Ishikawa (cell line): ENCODE data around the gene PTPRU.

Source experiments
- CEBPB ChIP-seq: IDR thresholded peaks from 2 replicates; pipeline ENCODE4 v1.6.1; 2012
- CREB1 ChIP-seq: IDR thresholded peaks from 2 replicates; pipeline ENCODE4 v1.6.1; 2012; ENCODE audit warnings: low read depth
- EGR1 ChIP-seq: IDR thresholded peaks from 2 replicates; pipeline ENCODE4 v1.6.1; 2012
- EP300 ChIP-seq: IDR thresholded peaks from 2 replicates; pipeline ENCODE4 v1.6.1; 2012; ENCODE audit warnings: borderline replicate concordance
- FOXM1 ChIP-seq: IDR thresholded peaks from 2 replicates; pipeline ENCODE4 v1.6.1; 2012; ENCODE audit warnings: low read depth, borderline replicate concordance
- MAX ChIP-seq: IDR thresholded peaks from 2 replicates; pipeline ENCODE4 v1.6.1; 2012
- NFIC ChIP-seq: IDR thresholded peaks from 2 replicates; pipeline ENCODE4 v1.6.1; 2012
- RAD21 ChIP-seq: IDR thresholded peaks from 2 replicates; pipeline ENCODE4 v1.6.1; 2012; ENCODE audit warnings: low read depth
- REST ChIP-seq: IDR thresholded peaks from 2 replicates; pipeline ENCODE4 v1.6.1; 2012; ENCODE audit warnings: low read depth, mild to moderate bottlenecking
- TAF1 ChIP-seq: IDR thresholded peaks from 2 replicates; pipeline ENCODE4 v1.6.1; 2012; ENCODE audit warnings: low read depth, mild to moderate bottlenecking
- TCF12 ChIP-seq: IDR thresholded peaks from 2 replicates; pipeline ENCODE4 v1.6.1; 2012; ENCODE audit warnings: low read depth
- TEAD4 ChIP-seq: IDR thresholded peaks from 2 replicates; pipeline ENCODE4 v1.6.1; 2012
- USF1 ChIP-seq: IDR thresholded peaks from 2 replicates; pipeline ENCODE4 v1.6.1; 2012
- YY1 ChIP-seq: IDR thresholded peaks from 2 replicates; pipeline ENCODE4 v1.6.1; 2012; ENCODE audit warnings: low read depth
- ZBTB7A ChIP-seq: IDR thresholded peaks from 2 replicates; pipeline ENCODE4 v1.6.1; 2012; ENCODE audit warnings: low read depth

PTPRU gene

GRCh38 chr1:29218223-29218622 lies 18.1 kb upstream of the PTPRU start:
- TF ChIP-seq RAD21, result no peak

- TF ChIP-seq TEAD4 (no peak), ZBTB7A (no peak), FOXM1 (no peak), TAF1 (no peak), YY1 (no peak), MAX (no peak), TCF12 (no peak)
These were observed 15.0 kb upstream of the PTPRU start for GRCh38 chr1:29221296-29221695.

GRCh38 chr1:29222686-29223085 lies 13.6 kb upstream of the PTPRU start:
- TF ChIP-seq TCF12, result no peak
- TF ChIP-seq REST, result no peak
- no peak for TF ChIP-seq ZBTB7A
- TF ChIP-seq CEBPB, result no peak
- no peak for TF ChIP-seq YY1
- no peak for TF ChIP-seq RAD21
- TF ChIP-seq CREB1, result no peak
- no peak for TF ChIP-seq MAX
- no peak for TF ChIP-seq USF1
- no peak for TF ChIP-seq TEAD4
- no peak for TF ChIP-seq TAF1
- no peak for TF ChIP-seq EP300
- TF ChIP-seq NFIC, result no peak
- TF ChIP-seq EGR1, result no peak
- TF ChIP-seq FOXM1, result no peak

- TF ChIP-seq TEAD4 (no peak), TAF1 (no peak), EP300 (no peak), RAD21 (no peak)
These were observed 12.8 kb upstream of the PTPRU start for GRCh38 chr1:29223521-29223920.

- TF ChIP-seq EGR1 (no peak), TCF12 (no peak), MAX (no peak), ZBTB7A (no peak), YY1 (no peak), REST (no peak), FOXM1 (no peak), EP300 (no peak), RAD21 (no peak)
These were observed 11.9 kb upstream of the PTPRU start for GRCh38 chr1:29224356-29224837.

- TF ChIP-seq ZBTB7A (no peak), TAF1 (no peak), RAD21 (no peak), EGR1 (no peak), CREB1 (no peak), TEAD4 (no peak)
These were observed 11.0 kb upstream of the PTPRU start for GRCh38 chr1:29225361-29225760.

- TF ChIP-seq ZBTB7A (no peak), TAF1 (no peak), CEBPB (no peak), EGR1 (no peak), MAX (no peak), TEAD4 (no peak), EP300 (no peak), RAD21 (no peak), REST (no peak), YY1 (no peak)
These were observed 8.8 kb upstream of the PTPRU start for GRCh38 chr1:29227511-29227910.
